Activated CD4-positive, alpha-beta T cell treated with anti-CD3 and anti-CD28 coated beads, Interleukin-2, amount 50 U/mL, for 24 hours (primary cell): ENCODE data around the gene ITPR2.

ENCODE experiments used
- DNase-seq, 2 donors: peaks; one replicate each; pipeline ENCODE4 v3.0.0-alpha.2; 2020; ENCODE audit warnings: low read depth in 1 of 2, low spot score in 1 of 2

Gene ITPR2

GRCh38 chr12:26580619-26581018, 252.4 kb downstream of the ITPR2 start:
- no peak for DNase-seq

GRCh38 chr12:26576266-26576665, 256.7 kb downstream of the ITPR2 start:
- no peak for DNase-seq

- DNase-seq = no peak
Measured at GRCh38 chr12:26573225-26573909, 259.6 kb downstream of the ITPR2 start.

- DNase-seq = no peak
Measured at GRCh38 chr12:26572137-26572536, 260.9 kb downstream of the ITPR2 start.

GRCh38 chr12:26571560-26571959, 261.4 kb downstream of the ITPR2 start:
- no peak for DNase-seq

GRCh38 chr12:26567126-26567525, 265.9 kb downstream of the ITPR2 start:
- no peak for DNase-seq

GRCh38 chr12:26566675-26567074, 266.3 kb downstream of the ITPR2 start:
- DNase-seq = no peak

- DNase-seq = no peak
Measured at GRCh38 chr12:26566186-26566585, 266.8 kb downstream of the ITPR2 start.

GRCh38 chr12:26564391-26564790, 268.6 kb downstream of the ITPR2 start:
- DNase-seq = no peak

- DNase-seq = no peak
Measured at GRCh38 chr12:26563552-26563951, 269.4 kb downstream of the ITPR2 start.

GRCh38 chr12:26557326-26557725, 275.7 kb downstream of the ITPR2 start:
- no peak for DNase-seq

GRCh38 chr12:26556916-26557315, 276.1 kb downstream of the ITPR2 start:
- no peak for DNase-seq

GRCh38 chr12:26555139-26555538, 277.9 kb downstream of the ITPR2 start:
- DNase-seq = no peak

- DNase-seq = no peak
Measured at GRCh38 chr12:26554332-26554731, 278.7 kb downstream of the ITPR2 start.

GRCh38 chr12:26551385-26551784, 281.6 kb downstream of the ITPR2 start:
- no peak for DNase-seq

- no peak for DNase-seq
Measured at GRCh38 chr12:26548227-26548626, 284.8 kb downstream of the ITPR2 start.

GRCh38 chr12:26546535-26547314, 286.3 kb downstream of the ITPR2 start:
- no peak for DNase-seq

- DNase-seq = no peak
Measured at GRCh38 chr12:26539131-26539530, 293.9 kb downstream of the ITPR2 start.

GRCh38 chr12:26537651-26538050, 295.3 kb downstream of the ITPR2 start:
- DNase-seq = no peak

- no peak for DNase-seq
Measured at GRCh38 chr12:26537126-26537525, 295.9 kb downstream of the ITPR2 start.

- DNase-seq = no peak
Measured at GRCh38 chr12:26535826-26536225, 297.2 kb downstream of the ITPR2 start.

- DNase-seq = no peak
Measured at GRCh38 chr12:26534071-26534470, 298.9 kb downstream of the ITPR2 start.

GRCh38 chr12:26533211-26533610, 299.8 kb downstream of the ITPR2 start:
- DNase-seq = no peak
